HL-60 (cell line): ENCODE results near the gene ZMIZ1.

ENCODE experiments used
- DNase-seq, 2 experiments: peaks; one replicate each; pipeline ENCODE4 v3.0.0-alpha.2; 2010 to 2020; ENCODE audit warnings: low read depth in 1 of 2, low spot score in 1 of 2
- H3K27ac ChIP-seq: fragments of 250-450 bp; sonication (Bioruptor Pico); replicated peaks from 2 replicates; pipeline ENCODE4 v1.5.1; 2020; ENCODE audit warnings: mild to moderate bottlenecking, moderate library complexity
- H3K27me3 ChIP-seq: fragments of 250-450 bp; sonication (Bioruptor Pico); 2 replicates; pipeline ENCODE4 v1.5.1; 2021; ENCODE audit warnings: mild to moderate bottlenecking, moderate library complexity; ENCODE audit not compliant: insufficient read depth, poor library complexity, severe bottlenecking
- H3K4me3 ChIP-seq: replicated peaks from 2 replicates; pipeline ENCODE4 v1.5.1; 2011; ENCODE audit warnings: mild to moderate bottlenecking, control low read depth, low read length; ENCODE audit not compliant: insufficient read depth
- CTCF ChIP-seq: IDR thresholded peaks from one replicate; pipeline ENCODE4 v1.5.1; 2011; ENCODE audit warnings: low read length, control low read depth, inconsistent platforms; ENCODE audit not compliant: insufficient read depth
- GABPA ChIP-seq: IDR thresholded peaks from 2 replicates; pipeline ENCODE4 v1.6.1; 2012; ENCODE audit warnings: low read depth
- POLR2AphosphoS5 ChIP-seq: IDR thresholded peaks from 2 replicates; pipeline ENCODE4 v1.6.1; 2012; ENCODE audit warnings: low read depth
- REST ChIP-seq: IDR thresholded peaks from 2 replicates; pipeline ENCODE4 v1.6.1; 2012; ENCODE audit warnings: low read depth; ENCODE audit not compliant: insufficient replicate concordance
- SPI1 ChIP-seq: IDR thresholded peaks from 2 replicates; pipeline ENCODE4 v1.6.1; 2012; ENCODE audit warnings: low read depth, mild to moderate bottlenecking, borderline replicate concordance

Gene ZMIZ1

GRCh38 chr10:79318369-79318768 lies 249.6 kb downstream of the ZMIZ1 start:
- H3K27ac ChIP-seq, result no peak overlapping the region
- H3K27me3 ChIP-seq, result no peaks in the 10 kb centered on the region
- DNase-seq, result no peak
- TF ChIP-seq CTCF (no peak), POLR2AphosphoS5 (no peak), GABPA (no peak)
- H3K4me3 ChIP-seq, result no peak overlapping the region

- Histone ChIP-seq H3K27ac (no peak overlapping the region), H3K27me3 (no peaks in the 10 kb centered on the region), H3K4me3 (no peak overlapping the region)
- no peak for DNase-seq
- TF ChIP-seq REST (no peak), GABPA (no peak), SPI1 (no peak), CTCF (no peak), POLR2AphosphoS5 (no peak)
Measured at GRCh38 chr10:79319115-79319771, 250.5 kb downstream of the ZMIZ1 start.

GRCh38 chr10:79320316-79320715 lies 251.6 kb downstream of the ZMIZ1 start:
- Histone ChIP-seq H3K27ac (no peak overlapping the region), H3K4me3 (no peak overlapping the region), H3K27me3 (no peaks in the 10 kb centered on the region)
- TF ChIP-seq GABPA (no peak), REST (no peak), SPI1 (no peak), CTCF (no peak), POLR2AphosphoS5 (no peak)
- no peak for DNase-seq
